ENCODE results near the gene KCNIP1.

Gene KCNIP1

GRCh38 chr5:170501931-170502330 is 1.9 kb upstream of the KCNIP1 start:
- no peak for DNase-seq (ENCODE audit: low read depth)
- TF ChIP-seq CTCF (IDR thresholded peaks at IDR 0.05; ENCODE audit: insufficient read depth, low read depth, low read length, missing control alignments) = no peak
- no peak overlapping the region for H3K4me3 ChIP-seq (ENCODE audit: low read depth, low read length)

- H3K4me3 ChIP-seq (ENCODE audit: low read depth, low read length) = no peak overlapping the region
- no peak for DNase-seq (ENCODE audit: low read depth)
- no peak for TF ChIP-seq CTCF (IDR thresholded peaks at IDR 0.05; ENCODE audit: insufficient read depth, low read depth, low read length, missing control alignments)
Observed at GRCh38 chr5:170504616-170505266, 921 bp downstream of the KCNIP1 start.

- H3K4me3 ChIP-seq (ENCODE audit: low read depth, low read length) = no peak overlapping the region
- TF ChIP-seq CTCF (IDR thresholded peaks at IDR 0.05; ENCODE audit: insufficient read depth, low read depth, low read length, missing control alignments) = no peak
- peak; percentile 6 for DNase-seq (ENCODE audit: low read depth)
Observed at GRCh38 chr5:170508036-170508435, 4.2 kb downstream of the KCNIP1 start.

GRCh38 chr5:170508660-170509347 is 5.0 kb downstream of the KCNIP1 start:
- no peak for TF ChIP-seq CTCF (IDR thresholded peaks at IDR 0.05; ENCODE audit: insufficient read depth, low read depth, low read length, missing control alignments)
- no peak for DNase-seq (ENCODE audit: low read depth)
- H3K4me3 ChIP-seq (ENCODE audit: low read depth, low read length) = no peak overlapping the region

DNA sequence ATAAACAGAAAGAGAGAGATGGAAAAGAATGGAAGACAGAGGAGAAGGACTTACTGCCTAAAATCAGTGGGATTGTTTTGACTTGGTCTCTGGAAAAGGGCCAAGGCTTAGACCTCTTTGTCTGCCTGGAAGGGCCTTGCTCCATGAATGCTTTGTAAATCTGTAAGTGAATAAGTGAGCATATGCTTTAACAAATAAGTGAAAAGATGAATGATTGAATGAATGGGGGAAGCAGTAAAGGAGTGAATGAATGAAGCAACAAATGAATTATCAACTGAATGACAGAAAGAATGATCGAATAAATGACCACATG is 5.5 kb downstream of the KCNIP1 start:
- TF ChIP-seq CTCF (IDR thresholded peaks at IDR 0.05; ENCODE audit: insufficient read depth, low read depth, low read length, missing control alignments) = no peak
- no peak for DNase-seq (ENCODE audit: low read depth)
- H3K4me3 ChIP-seq (ENCODE audit: low read depth, low read length) = no peak overlapping the region

DNA sequence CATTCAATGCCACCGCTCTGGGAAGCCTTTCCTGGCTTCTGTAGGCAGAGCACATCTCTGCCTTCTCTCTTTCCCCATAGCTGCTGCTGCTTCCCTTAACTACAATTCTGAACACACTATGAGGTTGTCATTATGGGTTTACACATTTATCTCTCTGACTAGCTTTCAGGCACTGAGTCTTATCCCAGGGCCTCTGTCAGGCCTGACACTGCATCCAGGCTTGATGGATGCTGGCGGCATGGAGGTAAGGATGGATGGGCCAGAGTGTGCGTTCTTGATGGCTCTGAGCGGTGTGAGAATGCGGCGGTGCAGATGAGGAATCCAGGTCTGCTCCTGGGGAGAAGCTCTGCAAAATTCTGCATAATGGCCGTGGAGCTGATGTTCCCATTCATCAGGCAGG is 6.3 kb downstream of the KCNIP1 start:
- H3K4me3 ChIP-seq (ENCODE audit: low read depth, low read length) = no peak overlapping the region
- TF ChIP-seq CTCF (IDR thresholded peaks at IDR 0.05; ENCODE audit: insufficient read depth, low read depth, low read length, missing control alignments) = no peak
- DNase-seq (ENCODE audit: low read depth) = no peak

- TF ChIP-seq CTCF (IDR thresholded peaks at IDR 0.05; ENCODE audit: insufficient read depth, low read depth, low read length, missing control alignments) = no peak
- no peak for DNase-seq (ENCODE audit: low read depth)
- H3K4me3 ChIP-seq (ENCODE audit: low read depth, low read length) = no peak overlapping the region
Observed at GRCh38 chr5:170510559-170510958, 6.7 kb downstream of the KCNIP1 start.

All from GM12865 (cell line).